Panc1 (cell line): Measurements from ENCODE around the gene WSCD2. TPM values are rescaled to one million over a fixed set of nuclear protein-coding genes. Genes with fewer than 3 reads are reported as not detected.

Experiments
- ATAC-seq: fragments of 200-7000 bp; cut with Tn5 transposase; 2 replicates; pipeline ENCODE4 v1.9.1; 2020; ENCODE audit warnings: mild to moderate bottlenecking, moderate library complexity
- BruUV-seq: library from RNA; stranded (reverse); fragments of 400-500 nt; replicated peaks from 2 replicates; lab custom pipeline; 2021; lab: Mats Ljungman, UMichigan
- CTCF ChIA-PET: fragments of 300-600 bp; sonication (Branson Sonifier 250); formaldehyde crosslinking; loops from one replicate; lab custom pipeline; 2022; ENCODE audit warnings: antibody characterized with exemption; lab: Charles Lee
- POLR2A ChIA-PET: fragments of 300-600 bp; sonication (Branson Sonifier 250); formaldehyde crosslinking; loops from one replicate; lab custom pipeline; 2022; ENCODE audit warnings: antibody characterized with exemption; lab: Charles Lee
- DNase-seq: peaks from one replicate; pipeline ENCODE4 v3.0.0-alpha.2; 2010; ENCODE audit warnings: low read depth, low spot score
- H3K27ac ChIP-seq: 2 replicates; pipeline ENCODE4 v1.5.1; 2011; ENCODE audit warnings: mild to moderate bottlenecking, low read length, inconsistent platforms
- H3K27me3 ChIP-seq: fragments of 200-500 bp; sonication (Bioruptor generic); 2 replicates; pipeline ENCODE4 v1.6.0; 2014; ENCODE audit warnings: low read length, inconsistent platforms; ENCODE audit not compliant: control insufficient read depth, insufficient read depth
- H3K36me3 ChIP-seq: fragments of 200-500 bp; sonication (Bioruptor generic); 2 replicates; pipeline ENCODE4 v1.5.1; 2014; ENCODE audit warnings: inconsistent platforms, mild to moderate bottlenecking, low read length, moderate library complexity; ENCODE audit not compliant: control insufficient read depth, insufficient read depth
- H3K4me1 ChIP-seq: 2 replicates; pipeline ENCODE4 v1.5.1; 2011; ENCODE audit warnings: inconsistent platforms, mild to moderate bottlenecking, low read length, moderate library complexity; ENCODE audit not compliant: control insufficient read depth, insufficient read depth
- H3K4me3 ChIP-seq, 2 experiments: 2 replicates each; pipeline ENCODE4 v1.5.1; 2011 to 2012; ENCODE audit warnings: low read depth in 2 of 2, low read length in 2 of 2, mild to moderate bottlenecking in 2 of 2, inconsistent platforms in 1 of 2, moderate library complexity in 1 of 2
- H3K9me3 ChIP-seq: fragments of 200-500 bp; sonication (Bioruptor generic); 2 replicates; pipeline ENCODE4 v1.5.1; 2014; ENCODE audit warnings: low read depth, mild to moderate bottlenecking, inconsistent platforms, low read length, moderate library complexity; ENCODE audit not compliant: control insufficient read depth, insufficient read depth
- CTCF ChIP-seq: fragments of 450-650 bp; IDR thresholded peaks from 2 replicates; pipeline ENCODE4 v1.5.1; 2017; ENCODE audit warnings: mild to moderate bottlenecking
- POLR2AphosphoS5 ChIP-seq: IDR thresholded peaks from 2 replicates; pipeline ENCODE4 v1.6.1; 2012; ENCODE audit warnings: mild to moderate bottlenecking, low read depth, low read length, moderate library complexity
- REST ChIP-seq, 2 experiments: IDR thresholded peaks; 2 replicates each; pipeline ENCODE4 v1.6.1; 2011 to 2012; ENCODE audit warnings: low read depth in 2 of 2, control low read depth in 1 of 2, low read length in 1 of 2, mild to moderate bottlenecking in 1 of 2, moderate library complexity in 1 of 2; ENCODE audit not compliant: insufficient read depth in 1 of 2
- SIN3A ChIP-seq: IDR thresholded peaks from 2 replicates; pipeline ENCODE4 v1.6.1; 2012; ENCODE audit warnings: low read depth, mild to moderate bottlenecking, low read length, moderate library complexity, borderline replicate concordance; ENCODE audit not compliant: insufficient read depth
- TCF7L2 ChIP-seq: IDR thresholded peaks from 2 replicates; pipeline ENCODE4 v1.6.1; 2011; ENCODE audit warnings: mild to moderate bottlenecking, low read depth, low read length, inconsistent platforms
- in situ Hi-C: cut with HindIII; loops from 2 replicates; pipeline ENCODE4 v1.10.0; 2016; ENCODE audit warnings: low sequenced_read_pairs, low pct_unique_long_range_greater_than_20kb
- intact Hi-C: fragments of 100-400 bp; cut with micrococcal nuclease; formaldehyde crosslinking; loops from one replicate; pipeline ENCODE4 v1.10.0; 2022; ENCODE audit not compliant: unreplicated experiment
- total RNA-seq: library from RNA; stranded (reverse); gene quantifications from one replicate; pipeline ENCODE4 v1.2.1, GENCODE V29; 2021; ENCODE audit not compliant: unreplicated experiment

WSCD2 gene
- total RNA-seq, 1 experiment from 2014 or later = 0.64 TPM

GRCh38 chr12:108166505-108166904 is 37.4 kb downstream of the WSCD2 start:
- Histone ChIP-seq H3K4me1 (no peaks in the 10 kb centered on the region), H3K36me3 (no peaks in the 10 kb centered on the region), H3K27ac (no peak overlapping the region), H3K4me3 (no peak overlapping the region), H3K9me3 (no peaks in the 10 kb centered on the region), H3K27me3 (peaks cover 17% of the 10 kb centered on the region)
- DNase-seq (no peak), ATAC-seq (no peak)
- intact Hi-C loops (no loop called here), in situ Hi-C loops (no loop called here)
- TF ChIP-seq CTCF = no peak
- TF ChIP-seq REST (IDR thresholded peaks at IDR 0.05; ENCODE audit: insufficient read depth in 1 of 2, low read depth in 2 of 2, low read length in 1 of 2) = no peak
- no peak for TF ChIP-seq POLR2AphosphoS5
- TF ChIP-seq SIN3A = no peak
- no peak for TF ChIP-seq TCF7L2
- BruUV-seq = no TSS peak
- ChIA-PET CTCF (no interaction called here), POLR2A (no interaction called here)

- ATAC-seq (no peak), DNase-seq (no peak)
- intact Hi-C loops = no loop called here
- no TSS peak for BruUV-seq
- no peaks in the 10 kb centered on the region for H3K4me1 ChIP-seq
- no peak for TF ChIP-seq TCF7L2
- TF ChIP-seq REST (IDR thresholded peaks at IDR 0.05; ENCODE audit: insufficient read depth in 1 of 2, low read depth in 2 of 2, low read length in 1 of 2) = no peak
- TF ChIP-seq POLR2AphosphoS5 = no peak
- TF ChIP-seq CTCF = no peak
- TF ChIP-seq SIN3A = no peak
- no peak overlapping the region for H3K4me3 ChIP-seq
- no peak overlapping the region for H3K27ac ChIP-seq
- POLR2A ChIA-PET = no interaction called here
- CTCF ChIA-PET = no interaction called here
- in situ Hi-C loops = no loop called here
- H3K36me3 ChIP-seq = no peaks in the 10 kb centered on the region
- H3K27me3 ChIP-seq = peaks cover 18% of the 10 kb centered on the region
- no peaks in the 10 kb centered on the region for H3K9me3 ChIP-seq
These were observed 38.9 kb downstream of the WSCD2 start for GRCh38 chr12:108167974-108168373.
